ENCODE measurements around the gene SSR1.
"Not testable (repeated sequence)": the region's sequence is repeated elsewhere in the genome, so short reads cannot be mapped to it uniquely, and the experiment has no call there.

The SSR1 gene

GRCh38 chr6:7341271-7341670, 28.3 kb upstream of the SSR1 start:
- H3K4me3 ChIP-seq (ENCODE audit: low read depth, low read length) = no peak overlapping the region
- H3K27me3 ChIP-seq = no peaks in the 10 kb centered on the region
- TF ChIP-seq CTCF (IDR thresholded peaks at IDR 0.05; ENCODE audit: low read depth, low read length) = no peak
- no peaks in the 10 kb centered on the region for H3K36me3 ChIP-seq
- H3K4me1 ChIP-seq = peaks cover 10% of the 10 kb centered on the region
- H3K9me3 ChIP-seq = no peaks in the 10 kb centered on the region
- DNase-seq = no peak

GRCh38 chr6:7339007-7339732, 26.2 kb upstream of the SSR1 start:
- H3K4me3 ChIP-seq (ENCODE audit: low read depth, low read length); H3K9me3 ChIP-seq; H3K36me3 ChIP-seq; H3K4me1 ChIP-seq; H3K27me3 ChIP-seq: not testable (repeated sequence)
- peak; percentile 81 for TF ChIP-seq CTCF (IDR thresholded peaks at IDR 0.05; ENCODE audit: low read depth, low read length)
- peak; percentile 68 for DNase-seq

GRCh38 chr6:7338031-7338430, 25.0 kb upstream of the SSR1 start:
- Histone ChIP-seq H3K4me3 (ENCODE audit: low read depth, low read length) (no peak overlapping the region), H3K9me3 (no peaks in the 10 kb centered on the region), H3K27me3 (no peaks in the 10 kb centered on the region), H3K4me1 (peaks cover 10% of the 10 kb centered on the region), H3K36me3 (no peaks in the 10 kb centered on the region)
- TF ChIP-seq CTCF (IDR thresholded peaks at IDR 0.05; ENCODE audit: low read depth, low read length) = no peak
- no peak for DNase-seq

- TF ChIP-seq CTCF (IDR thresholded peaks at IDR 0.05; ENCODE audit: low read depth, low read length) = no peak
- H3K9me3 ChIP-seq = no peaks in the 10 kb centered on the region
- H3K36me3 ChIP-seq = no peaks in the 10 kb centered on the region
- no peak for DNase-seq
- H3K4me1 ChIP-seq = no peaks in the 10 kb centered on the region
- no peak overlapping the region for H3K4me3 ChIP-seq (ENCODE audit: low read depth, low read length)
- no peaks in the 10 kb centered on the region for H3K27me3 ChIP-seq
These were observed 22.5 kb upstream of the SSR1 start for GRCh38 chr6:7335519-7335918.

GRCh38 chr6:7334685-7335084, 21.7 kb upstream of the SSR1 start:
- no peak for DNase-seq
- no peak for TF ChIP-seq CTCF (IDR thresholded peaks at IDR 0.05; ENCODE audit: low read depth, low read length)
- H3K36me3 ChIP-seq = no peaks in the 10 kb centered on the region

GRCh38 chr6:7332090-7332745, 19.2 kb upstream of the SSR1 start:
- H3K9me3 ChIP-seq = no peaks in the 10 kb centered on the region

More at GRCh38 chr6:7334685-7335084, 21.7 kb upstream of the SSR1 start:
- H3K9me3 ChIP-seq = no peaks in the 10 kb centered on the region
- H3K27me3 ChIP-seq = no peaks in the 10 kb centered on the region
- H3K4me3 ChIP-seq (ENCODE audit: low read depth, low read length) = no peak overlapping the region
- no peaks in the 10 kb centered on the region for H3K4me1 ChIP-seq

More at GRCh38 chr6:7332090-7332745, 19.2 kb upstream of the SSR1 start:
- Histone ChIP-seq H3K36me3 (no peaks in the 10 kb centered on the region), H3K4me3 (ENCODE audit: low read depth, low read length) (no peak overlapping the region), H3K27me3 (no peaks in the 10 kb centered on the region), H3K4me1 (no peaks in the 10 kb centered on the region)
- DNase-seq = no peak
- no peak for TF ChIP-seq CTCF (IDR thresholded peaks at IDR 0.05; ENCODE audit: low read depth, low read length)

Measured in BE2C (cell line).